Endothelial cell of umbilical vein (primary cell): ENCODE data around the gene ASGR2.
"Not testable (repeated sequence)": the region's sequence is repeated elsewhere in the genome, so short reads cannot be mapped to it uniquely, and the experiment has no call there.

Experiments
- CTCF ChIP-seq, 2 donors: IDR thresholded peaks; 1 replicate in 1 of 2; 2 replicates in 1 of 2; pipeline ENCODE4 v1.5.1; 2011; ENCODE audit warnings: low read length in 2 of 2, mild to moderate bottlenecking in 2 of 2, moderate library complexity in 2 of 2, control low read depth in 1 of 2, inconsistent platforms in 1 of 2, low read depth in 1 of 2; ENCODE audit not compliant: insufficient read depth in 1 of 2; ENCODE audit errors: extremely low read depth in 1 of 2
- EZH2 ChIP-seq: IDR thresholded peaks from 2 replicates; pipeline ENCODE4 v1.6.1; 2012; ENCODE audit warnings: borderline replicate concordance, low read depth, mild to moderate bottlenecking, moderate library complexity, low read length, inconsistent platforms; ENCODE audit not compliant: severe bottlenecking
- FOS ChIP-seq: IDR thresholded peaks from 2 replicates; pipeline ENCODE4 v1.6.1; 2011; ENCODE audit warnings: mild to moderate bottlenecking, low read length, moderate library complexity, borderline replicate concordance; ENCODE audit not compliant: insufficient read depth
- MAX ChIP-seq: IDR thresholded peaks from 2 replicates; pipeline ENCODE4 v1.6.1; 2011; ENCODE audit not compliant: insufficient read depth, insufficient read length
- MYC ChIP-seq: IDR thresholded peaks from one replicate; pipeline ENCODE4 v1.6.1; 2011; ENCODE audit warnings: mild to moderate bottlenecking, low read depth, low read length
- POLR2A ChIP-seq: IDR thresholded peaks from 2 replicates; pipeline ENCODE4 v1.6.1; 2012; ENCODE audit warnings: low read depth, mild to moderate bottlenecking, control low read depth, low read length
- POLR2AphosphoS5 ChIP-seq: IDR thresholded peaks from 2 replicates; pipeline ENCODE4 v1.6.1; 2012; ENCODE audit warnings: low read depth, mild to moderate bottlenecking, control low read depth, low read length, moderate library complexity; ENCODE audit not compliant: insufficient read depth

- not testable (repeated sequence) for TF ChIP-seq CTCF (IDR thresholded peaks at IDR 0.05; ENCODE audit: extremely low read depth in 1 of 2, insufficient read depth in 1 of 2, low read depth in 1 of 2, low read length in 2 of 2); POLR2AphosphoS5; POLR2A; FOS; MAX; EZH2; MYC
These were observed 23.2 kb downstream of the ASGR2 start for GRCh38 chr17:7091311-7092005.
